Activated CD4-positive, alpha-beta T cell treated with anti-CD3 and anti-CD28 coated beads for 36 hours (primary cell): ENCODE measurements around the gene CENPV. TPM values are rescaled to one million over a fixed set of nuclear protein-coding genes. Genes with fewer than 3 reads are reported as not detected.

Experiments used
- ATAC-seq: fragments of 200-7000 bp; cut with Tn5 transposase; one replicate; pipeline ENCODE4 v1.10.0; 2021; ENCODE audit warnings: mild to moderate bottlenecking, moderate library complexity
- CTCF ChIA-PET: fragments of 350-600 bp; sonication (Branson Sonifier 250); formaldehyde crosslinking; loops from one replicate; lab custom pipeline; 2021; ENCODE audit warnings: antibody characterized with exemption; lab: Charles Lee
- POLR2A ChIA-PET: fragments of 350-600 bp; sonication (Branson Sonifier 250); formaldehyde crosslinking; loops from one replicate; lab custom pipeline; 2021; ENCODE audit warnings: antibody characterized with exemption, inconsistent platforms; lab: Charles Lee
- DNase-seq: peaks from one replicate; pipeline ENCODE4 v3.0.0-alpha.2; 2020
- H3K27ac Mint-ChIP-seq: one replicate; pipeline ENCODE4 v1.8.0; 2021; ENCODE audit warnings: mixed read lengths
- H3K27me3 Mint-ChIP-seq: one replicate; pipeline ENCODE4 v1.8.0; 2021; ENCODE audit warnings: mixed read lengths
- H3K36me3 Mint-ChIP-seq: one replicate; pipeline ENCODE4 v1.8.0; 2021; ENCODE audit warnings: low read depth, mixed read lengths
- H3K4me1 Mint-ChIP-seq: one replicate; pipeline ENCODE4 v1.8.0; 2021; ENCODE audit warnings: mixed read lengths
- H3K4me3 Mint-ChIP-seq: one replicate; pipeline ENCODE4 v1.8.0; 2021; ENCODE audit warnings: mild to moderate bottlenecking, moderate library complexity, mixed read lengths
- H3K9me3 Mint-ChIP-seq: one replicate; pipeline ENCODE4 v1.8.0; 2021; ENCODE audit warnings: low read depth, mixed read lengths
- intact Hi-C, 2 experiments: fragments of 100-400 bp; cut with DNase I in 1 of 2; cut with micrococcal nuclease in 1 of 2; formaldehyde crosslinking; loops; one replicate each; pipeline versions ENCODE4 v1.14.2 to v1.15.1; 2022 to 2024; cut with DNase I, micrococcal nuclease
- total RNA-seq, 2 experiments: library from RNA; stranded (reverse); gene quantifications; one replicate each; pipeline ENCODE4 v1.2.3, GENCODE V29; 2021

The CENPV gene
- total RNA-seq, 2 experiments from 2014 or later: 100 to 132 TPM

DNA sequence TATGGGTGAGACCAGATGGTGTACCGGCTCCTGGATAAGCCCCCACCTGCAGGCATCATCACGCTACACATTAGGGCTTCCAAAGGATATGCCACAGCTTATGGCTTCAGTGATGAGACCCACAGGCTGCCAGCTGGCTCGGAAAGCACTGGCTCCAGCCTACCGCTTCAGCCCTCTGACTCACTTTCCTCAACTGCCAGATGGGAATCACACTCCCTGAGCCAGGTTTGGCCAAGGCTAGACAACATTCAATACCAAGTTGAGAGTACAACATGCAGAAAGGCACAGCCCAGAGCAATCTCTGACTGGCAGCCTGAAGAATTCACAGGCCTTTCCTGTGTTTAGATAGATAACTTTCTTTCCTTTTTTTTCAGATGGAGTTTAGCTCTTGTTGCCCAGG is 10.3 kb downstream of the CENPV start:
- H3K27me3 Mint-ChIP-seq: no peaks in the 10 kb centered on the region
- DNase-seq: no peak

DNA sequence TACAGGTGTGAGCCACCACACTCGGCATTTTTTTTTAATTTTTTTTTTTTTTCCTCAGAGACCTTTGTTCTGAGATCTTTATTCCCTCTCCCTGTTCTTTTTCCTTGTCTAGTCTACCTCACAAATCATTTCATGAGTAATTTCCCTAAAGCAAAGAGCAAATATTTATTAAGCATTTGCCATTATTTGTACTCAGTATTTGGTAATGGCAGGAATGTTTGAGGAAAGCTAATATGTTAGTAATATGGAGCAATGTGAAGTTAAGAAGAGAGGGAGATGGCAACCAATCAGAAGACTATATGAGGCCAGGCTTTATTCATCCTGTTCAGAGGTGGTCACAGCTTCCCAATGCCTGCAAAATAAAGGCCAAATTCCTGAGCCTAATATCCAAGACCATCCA is 13.3 kb downstream of the CENPV start:
- no peak overlapping the region for H3K27ac Mint-ChIP-seq
- intact Hi-C loops: no loop called here
- no peaks in the 10 kb centered on the region for H3K9me3 Mint-ChIP-seq
- DNase-seq (no peak), ATAC-seq (no peak)
- H3K4me3 Mint-ChIP-seq: no peak overlapping the region
- no peaks in the 10 kb centered on the region for H3K27me3 Mint-ChIP-seq
- POLR2A ChIA-PET: no interaction called here
- H3K4me1 Mint-ChIP-seq: no peaks in the 10 kb centered on the region
- CTCF ChIA-PET: no interaction called here
- peaks cover 19% of the 10 kb centered on the region for H3K36me3 Mint-ChIP-seq

More for the DNA sequence above, 10.3 kb downstream of the CENPV start:
- peaks cover 28% of the 10 kb centered on the region for H3K36me3 Mint-ChIP-seq
- H3K9me3 Mint-ChIP-seq: no peaks in the 10 kb centered on the region
- H3K4me1 Mint-ChIP-seq: no peaks in the 10 kb centered on the region
- CTCF ChIA-PET: no interaction called here
- H3K27ac Mint-ChIP-seq: no peak overlapping the region
- intact Hi-C loops: no loop called here
- H3K4me3 Mint-ChIP-seq: no peak overlapping the region
- POLR2A ChIA-PET: no interaction called here
- no peak for ATAC-seq

DNA sequence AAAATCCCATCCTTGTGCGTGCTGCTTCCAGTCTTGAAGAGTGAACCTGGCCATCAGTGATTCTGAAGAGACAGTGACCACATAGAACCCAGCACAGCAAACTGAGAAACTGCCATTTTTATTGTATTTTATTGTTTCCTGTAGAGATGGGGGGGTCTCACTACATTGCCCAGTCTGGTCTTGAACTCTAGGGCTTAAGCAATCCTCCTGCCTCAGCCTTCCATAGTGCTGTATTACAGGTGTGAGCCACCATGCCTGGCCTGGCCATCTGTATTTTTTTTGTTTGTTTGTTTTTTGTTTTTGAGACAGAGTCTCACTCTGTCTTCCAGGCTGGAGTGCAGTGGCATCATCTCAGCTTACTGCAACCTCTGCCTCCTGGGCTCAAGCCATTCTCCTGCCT is 13.9 kb downstream of the CENPV start:
- ATAC-seq: no peak
- H3K27me3 Mint-ChIP-seq: no peaks in the 10 kb centered on the region
- H3K9me3 Mint-ChIP-seq: no peaks in the 10 kb centered on the region
- peaks cover 18% of the 10 kb centered on the region for H3K36me3 Mint-ChIP-seq
- H3K4me3 Mint-ChIP-seq: no peak overlapping the region
- no peaks in the 10 kb centered on the region for H3K4me1 Mint-ChIP-seq
- no peak overlapping the region for H3K27ac Mint-ChIP-seq
- no peak for DNase-seq
- ChIA-PET POLR2A (no interaction called here), CTCF (no interaction called here)
- intact Hi-C loops: no loop called here

DNA sequence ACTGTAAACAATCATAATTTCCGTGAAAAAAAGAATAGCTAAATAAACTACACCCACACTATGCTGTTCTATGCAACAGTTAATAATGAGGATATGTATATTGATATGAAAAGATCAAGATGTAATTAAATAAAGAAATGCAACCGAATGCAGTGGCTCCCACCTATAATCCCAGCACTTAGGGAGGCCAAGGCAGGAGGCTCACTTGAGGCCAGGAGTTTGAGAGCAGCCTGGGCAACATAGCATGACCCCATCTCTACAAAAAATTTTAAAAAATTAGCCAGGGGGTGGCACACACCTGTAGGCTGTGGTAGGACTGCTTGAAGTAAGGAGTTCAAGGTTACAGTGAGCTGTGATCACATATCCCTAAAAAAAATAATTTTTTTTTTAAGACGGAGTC is 14.9 kb downstream of the CENPV start:
- ATAC-seq (no peak), DNase-seq (no peak)
- no peaks in the 10 kb centered on the region for H3K4me1 Mint-ChIP-seq
- H3K27me3 Mint-ChIP-seq: no peaks in the 10 kb centered on the region
- ChIA-PET POLR2A (no interaction called here), CTCF (interaction anchor here (0.6 kb wide), 1 partner anchor 149 kb away, joined by 4 read pairs; no protein-coding TSS in a partner anchor)
- intact Hi-C loops: no loop called here
- H3K4me3 Mint-ChIP-seq: no peak overlapping the region
- no peak overlapping the region for H3K27ac Mint-ChIP-seq
- no peaks in the 10 kb centered on the region for H3K9me3 Mint-ChIP-seq
- H3K36me3 Mint-ChIP-seq: peaks cover 8% of the 10 kb centered on the region

DNA sequence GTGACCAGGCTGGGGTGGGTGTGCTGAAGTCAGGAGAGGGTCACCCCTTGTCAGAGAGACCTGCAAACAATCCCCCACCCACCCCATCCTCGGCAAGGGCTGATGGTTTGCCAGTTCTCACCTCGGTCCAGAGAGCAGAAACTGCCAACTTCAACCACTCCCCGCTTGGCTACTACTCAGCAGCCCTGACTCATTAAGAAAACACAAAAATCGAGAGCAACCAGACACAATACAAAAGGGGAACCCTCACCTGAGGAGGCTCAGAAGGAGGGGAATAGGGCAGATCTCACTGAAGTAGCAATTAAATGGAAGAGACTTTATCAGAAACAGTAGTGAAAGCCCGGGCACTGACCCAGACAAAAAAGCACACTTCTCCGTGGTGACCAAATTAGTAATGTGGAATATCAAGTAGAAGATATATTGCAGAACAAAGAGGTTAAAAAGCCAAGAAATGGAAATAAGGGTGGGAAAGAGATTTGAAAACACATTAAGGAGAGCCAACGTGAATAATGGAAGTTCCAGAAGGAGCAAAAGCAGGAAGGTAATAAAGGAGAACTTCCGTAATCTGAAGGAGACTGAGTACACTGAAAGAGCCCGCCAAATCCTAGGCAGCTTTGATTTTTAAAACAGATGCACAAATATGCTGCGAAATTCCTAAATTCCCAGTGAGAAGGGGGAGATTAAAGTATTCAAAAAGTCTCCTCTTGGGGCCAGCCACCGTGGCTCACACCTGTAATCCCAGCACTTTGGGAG is 23.6 kb downstream of the CENPV start:
- Mint-ChIP-seq H3K4me1 (no peaks in the 10 kb centered on the region), H3K27ac (no peak overlapping the region), H3K36me3 (peaks cover 13% of the 10 kb centered on the region), H3K27me3 (no peaks in the 10 kb centered on the region), H3K4me3 (no peak overlapping the region), H3K9me3 (no peaks in the 10 kb centered on the region)
- ChIA-PET CTCF (no interaction called here), POLR2A (no interaction called here)
- ATAC-seq: no peak
- intact Hi-C loops: no loop called here
- DNase-seq: no peak

DNA sequence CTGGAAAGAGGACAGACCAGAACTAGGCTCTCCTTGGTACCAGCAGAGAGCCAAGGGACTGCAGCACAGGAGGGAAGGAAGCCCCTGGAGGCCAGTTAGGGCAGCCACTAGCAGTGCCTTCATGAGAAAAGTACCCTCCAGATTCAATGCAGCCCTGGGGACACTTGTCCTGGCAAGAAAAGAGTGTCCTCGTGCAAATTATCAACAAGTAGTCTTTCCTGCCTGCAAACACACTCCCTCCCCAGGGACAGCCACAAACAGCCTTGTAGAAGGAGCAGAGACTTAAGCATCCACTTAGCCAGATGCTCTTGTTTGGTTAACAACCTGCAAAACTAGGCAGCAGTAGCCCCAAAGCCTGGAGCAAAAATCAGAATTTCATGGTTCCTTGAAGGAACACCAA is 24.3 kb downstream of the CENPV start:
- no peak overlapping the region for H3K4me3 Mint-ChIP-seq
- H3K36me3 Mint-ChIP-seq: peaks cover 13% of the 10 kb centered on the region
- H3K27me3 Mint-ChIP-seq: no peaks in the 10 kb centered on the region
- H3K9me3 Mint-ChIP-seq: no peaks in the 10 kb centered on the region
- no peak overlapping the region for H3K27ac Mint-ChIP-seq
- intact Hi-C loops: no loop called here
- CTCF ChIA-PET: no interaction called here
- H3K4me1 Mint-ChIP-seq: no peaks in the 10 kb centered on the region
- ATAC-seq (no peak), DNase-seq (no peak)
- POLR2A ChIA-PET: no interaction called here

DNA sequence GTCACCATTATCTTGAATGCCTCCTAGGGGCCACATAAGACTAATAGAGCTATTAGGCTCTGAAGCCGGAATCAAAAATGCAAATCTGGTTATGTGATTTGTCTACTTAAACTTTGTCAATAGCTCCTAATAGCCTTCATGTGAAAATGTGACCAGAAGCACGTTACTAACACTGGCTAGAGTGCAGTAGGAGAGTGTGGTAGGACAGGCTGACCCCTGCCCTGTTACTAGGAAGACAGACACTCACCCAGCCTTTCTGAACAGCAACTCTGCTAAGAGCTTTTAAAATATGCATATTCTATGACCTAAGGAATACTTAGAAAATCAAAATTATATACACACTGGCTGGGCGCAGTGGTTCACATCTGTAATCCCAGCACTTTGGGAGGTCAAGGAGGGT is 26.3 kb downstream of the CENPV start:
- intact Hi-C loops: no loop called here
- H3K4me3 Mint-ChIP-seq: no peak overlapping the region
- H3K27me3 Mint-ChIP-seq: no peaks in the 10 kb centered on the region
- CTCF ChIA-PET: interaction anchor here (1.1 kb wide), 1 partner anchor 127 kb away, joined by 3 read pairs; no protein-coding TSS in a partner anchor
- no peak overlapping the region for H3K27ac Mint-ChIP-seq
- no peak for ATAC-seq
- peaks cover 13% of the 10 kb centered on the region for H3K36me3 Mint-ChIP-seq
- no peaks in the 10 kb centered on the region for H3K9me3 Mint-ChIP-seq
- DNase-seq: no peak
- POLR2A ChIA-PET: no interaction called here
- H3K4me1 Mint-ChIP-seq: no peaks in the 10 kb centered on the region

DNA sequence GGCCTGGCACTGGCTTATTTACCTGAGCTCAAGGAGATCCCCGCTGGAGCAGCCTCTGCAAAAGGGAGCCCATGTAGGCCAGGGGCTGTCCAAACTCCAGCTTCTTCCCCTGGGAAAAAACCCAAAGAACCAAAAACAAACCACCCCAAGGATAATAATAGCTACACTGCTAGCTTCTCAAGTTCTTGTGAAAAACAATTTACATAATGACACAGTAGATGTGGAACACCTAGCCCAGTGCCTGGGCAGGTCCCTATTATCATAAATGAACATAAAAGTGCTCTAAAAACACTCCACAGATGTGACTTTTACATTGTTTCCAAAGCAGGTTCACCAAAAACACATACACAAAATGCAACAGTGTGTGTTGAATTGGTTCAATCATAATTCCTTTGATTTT is 27.3 kb downstream of the CENPV start:
- intact Hi-C loops: no loop called here
- H3K27ac Mint-ChIP-seq: no peak overlapping the region
- peaks cover 13% of the 10 kb centered on the region for H3K36me3 Mint-ChIP-seq
- ChIA-PET CTCF (interaction anchor here (1.0 to 1.1 kb wide), 2 partner anchors 127 to 128 kb away, joined by 3 read pairs; no protein-coding TSS in a partner anchor), POLR2A (no interaction called here)
- ATAC-seq (no peak), DNase-seq (no peak)
- no peak overlapping the region for H3K4me3 Mint-ChIP-seq
- no peaks in the 10 kb centered on the region for H3K9me3 Mint-ChIP-seq
- no peaks in the 10 kb centered on the region for H3K4me1 Mint-ChIP-seq
- H3K27me3 Mint-ChIP-seq: no peaks in the 10 kb centered on the region

DNA sequence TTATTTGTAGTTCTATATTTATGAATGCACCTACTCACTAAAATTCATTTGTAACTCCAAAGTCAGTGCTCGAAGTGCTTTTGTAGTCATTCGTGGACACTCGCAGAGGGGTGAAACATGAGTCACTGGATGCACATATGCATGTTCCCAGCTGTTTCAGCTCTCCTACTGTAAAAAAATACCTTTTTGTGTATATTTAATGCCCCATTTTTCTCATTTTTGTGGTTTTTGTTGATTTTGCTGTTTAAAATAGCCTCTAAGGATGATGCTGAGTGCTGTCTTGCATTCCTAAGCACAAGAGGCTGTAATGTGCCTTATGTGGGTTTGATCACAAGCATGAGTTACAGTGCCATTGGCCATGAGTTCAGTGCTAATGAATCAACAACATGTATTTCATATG is 30.6 kb downstream of the CENPV start:
- no peaks in the 10 kb centered on the region for H3K27me3 Mint-ChIP-seq
- CTCF ChIA-PET: interaction anchor here (0.6 to 0.7 kb wide), 2 partner anchors 40 to 94 kb away, joined by 3 to 4 read pairs; no protein-coding TSS in a partner anchor
- ATAC-seq (no peak), DNase-seq (no peak)
- H3K36me3 Mint-ChIP-seq: peaks cover 17% of the 10 kb centered on the region
- intact Hi-C loops: no loop called here
- H3K4me1 Mint-ChIP-seq: no peaks in the 10 kb centered on the region
- no peak overlapping the region for H3K27ac Mint-ChIP-seq
- H3K4me3 Mint-ChIP-seq: no peak overlapping the region
- POLR2A ChIA-PET: no interaction called here
- no peaks in the 10 kb centered on the region for H3K9me3 Mint-ChIP-seq

DNA sequence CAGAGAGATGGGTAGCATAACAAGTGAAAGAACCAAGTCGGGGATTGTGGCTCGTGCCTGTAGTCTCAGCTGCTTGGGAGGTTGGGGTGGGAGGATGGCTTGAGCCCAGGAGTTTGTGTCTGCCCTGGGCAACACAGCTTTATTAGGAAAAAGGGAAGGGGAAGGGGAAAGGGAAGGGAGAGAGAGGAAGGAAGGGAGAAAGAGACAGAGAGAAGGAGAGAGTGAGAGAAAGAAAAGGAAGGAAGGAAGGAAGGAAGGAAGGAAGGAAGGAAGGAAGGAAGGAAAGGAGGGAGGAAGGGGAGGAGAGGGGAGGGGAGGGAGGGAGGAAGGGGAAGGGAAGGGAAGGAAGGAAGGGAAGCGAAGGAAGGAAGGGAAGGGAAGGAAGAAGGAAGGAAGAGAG is 33.3 kb downstream of the CENPV start:
- H3K4me3 Mint-ChIP-seq: no peak overlapping the region
- no peak overlapping the region for H3K27ac Mint-ChIP-seq
- intact Hi-C loops: no loop called here
- H3K36me3 Mint-ChIP-seq: peaks cover 7% of the 10 kb centered on the region
- no peaks in the 10 kb centered on the region for H3K27me3 Mint-ChIP-seq
- H3K4me1 Mint-ChIP-seq: no peaks in the 10 kb centered on the region
- POLR2A ChIA-PET: no interaction called here
- ATAC-seq (no peak), DNase-seq (no peak)
- CTCF ChIA-PET: no interaction called here
- no peaks in the 10 kb centered on the region for H3K9me3 Mint-ChIP-seq

DNA sequence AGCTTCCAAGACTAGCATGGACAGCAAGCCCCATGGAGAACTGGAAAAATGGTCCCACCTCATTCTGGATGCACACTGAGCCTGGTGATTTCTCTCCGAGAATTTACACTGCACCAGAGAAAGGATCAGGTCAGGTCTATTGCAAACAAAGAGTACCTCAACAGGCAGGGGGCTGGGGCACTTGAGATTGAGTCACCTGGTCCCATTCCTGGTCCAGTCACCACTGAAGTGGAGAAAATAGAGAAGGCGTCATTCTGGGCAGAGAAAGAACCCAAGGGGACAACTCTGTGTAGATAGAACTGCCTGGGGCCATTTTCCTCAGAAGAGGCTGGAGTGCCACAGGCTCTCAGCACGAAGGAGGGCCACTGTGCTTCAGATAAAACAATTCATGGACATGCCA is 38.4 kb downstream of the CENPV start:
- ChIA-PET POLR2A (no interaction called here), CTCF (interaction anchor here (0.6 kb wide), 1 partner anchor 60 kb away, joined by 3 read pairs; no protein-coding TSS in a partner anchor)
- ATAC-seq (no peak), DNase-seq (no peak)
- Mint-ChIP-seq H3K27ac (no peak overlapping the region), H3K4me3 (no peak overlapping the region), H3K36me3 (peaks cover 19% of the 10 kb centered on the region), H3K9me3 (no peaks in the 10 kb centered on the region), H3K4me1 (peaks cover 5% of the 10 kb centered on the region), H3K27me3 (no peaks in the 10 kb centered on the region)
- intact Hi-C loops: no loop called here

DNA sequence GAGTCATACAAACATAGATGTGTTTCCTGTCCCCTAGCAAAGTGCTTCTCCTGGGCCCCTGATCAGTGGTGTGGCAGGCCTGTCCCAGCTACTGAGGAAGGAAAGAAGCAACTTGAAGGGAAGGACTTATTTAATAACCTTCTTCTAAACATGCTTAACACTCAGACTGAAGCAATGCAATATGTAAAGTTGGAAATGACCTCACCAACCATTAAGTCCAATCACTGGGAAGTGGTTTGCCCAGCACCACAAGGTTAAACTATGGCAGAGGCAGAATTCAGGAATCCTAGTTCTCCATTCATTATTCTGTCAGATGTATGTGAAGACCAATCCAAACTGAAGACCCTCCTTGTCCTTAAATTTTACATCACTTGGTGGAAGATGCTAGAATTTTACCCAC is 39.1 kb downstream of the CENPV start:
- DNase-seq (no peak), ATAC-seq (no peak)
- no peaks in the 10 kb centered on the region for H3K9me3 Mint-ChIP-seq
- CTCF ChIA-PET: interaction anchor here (0.6 to 0.7 kb wide), 2 partner anchors 59 to 194 kb away, joined by 3 read pairs; no protein-coding TSS in a partner anchor
- H3K36me3 Mint-ChIP-seq: peaks cover 19% of the 10 kb centered on the region
- no peak overlapping the region for H3K27ac Mint-ChIP-seq
- POLR2A ChIA-PET: no interaction called here
- H3K4me1 Mint-ChIP-seq: peaks cover 5% of the 10 kb centered on the region
- no peak overlapping the region for H3K4me3 Mint-ChIP-seq
- no peaks in the 10 kb centered on the region for H3K27me3 Mint-ChIP-seq
- intact Hi-C loops: no loop called here
